Measurements from ENCODE around the gene DPYSL5.

DPYSL5 gene

GRCh38 chr2:26847655-26848335 lies at the start of gene DPYSL5:
Gene DPYSL5 (plus strand): TSS chr2:26848132. CDS start chr2:26898500, 50,368 bp downstream.
- no peaks in the 10 kb centered on the region for H3K36me3 ChIP-seq (ENCODE audit: control insufficient read depth in 5 of 5, insufficient read depth in 5 of 5, low read length in 5 of 5)
- peak within 1 kb of the TSS in 3 of 5 donors; percentile 28 to 44 (median 31) for H3K4me3 ChIP-seq (ENCODE audit: low read depth in 1 of 5, low read length in 5 of 5)
- H3K27me3 ChIP-seq (ENCODE audit: control insufficient read depth in 5 of 5, insufficient read depth in 4 of 5, low read length in 5 of 5), result peaks cover 36 to 71% (median 63%) of the 10 kb centered on the region in 5 donors
- no peak within 1 kb of the TSS for H3K9ac ChIP-seq (ENCODE audit: low read length in 5 of 5)
- peaks cover 2 to 36% (median 29%) of the 10 kb centered on the region in 5 donors for H3K4me1 ChIP-seq (ENCODE audit: control insufficient read depth in 5 of 5, insufficient read depth in 5 of 5, low read length in 5 of 5)
- H3K27ac ChIP-seq (ENCODE audit: low read depth, low read length), result no peak within 1 kb of the TSS
- no peaks in the 10 kb centered on the region for H3K9me3 ChIP-seq (ENCODE audit: control insufficient read depth in 5 of 5, low read length in 5 of 5)

GRCh38 chr2:26801328-26801727 lies 46.6 kb upstream of the DPYSL5 start:
- Histone ChIP-seq H3K27me3 (ENCODE audit: control insufficient read depth in 5 of 5, insufficient read depth in 4 of 5, low read length in 5 of 5) (peaks cover 0 to 3% (median 0%) of the 10 kb centered on the region in 5 donors), H3K9me3 (ENCODE audit: control insufficient read depth in 5 of 5, low read length in 5 of 5) (no peaks in the 10 kb centered on the region), H3K4me1 (ENCODE audit: control insufficient read depth in 5 of 5, insufficient read depth in 5 of 5, low read length in 5 of 5) (peaks cover 0 to 4% (median 0%) of the 10 kb centered on the region in 5 donors), H3K4me3 (ENCODE audit: low read depth in 1 of 5, low read length in 5 of 5) (no peak overlapping the region), H3K36me3 (ENCODE audit: control insufficient read depth in 5 of 5, insufficient read depth in 5 of 5, low read length in 5 of 5) (no peaks in the 10 kb centered on the region), H3K9ac (ENCODE audit: low read length in 5 of 5) (no peak overlapping the region), H3K27ac (ENCODE audit: low read depth, low read length) (no peak overlapping the region)

GRCh38 chr2:26801796-26802195 lies 46.1 kb upstream of the DPYSL5 start:
- Histone ChIP-seq H3K9me3 (ENCODE audit: control insufficient read depth in 5 of 5, low read length in 5 of 5) (no peaks in the 10 kb centered on the region), H3K27ac (ENCODE audit: low read depth, low read length) (no peak overlapping the region), H3K27me3 (ENCODE audit: control insufficient read depth in 5 of 5, insufficient read depth in 4 of 5, low read length in 5 of 5) (peaks cover 0 to 3% (median 0%) of the 10 kb centered on the region in 5 donors), H3K4me1 (ENCODE audit: control insufficient read depth in 5 of 5, insufficient read depth in 5 of 5, low read length in 5 of 5) (peaks cover 0 to 5% (median 0%) of the 10 kb centered on the region in 5 donors), H3K36me3 (ENCODE audit: control insufficient read depth in 5 of 5, insufficient read depth in 5 of 5, low read length in 5 of 5) (no peaks in the 10 kb centered on the region), H3K9ac (ENCODE audit: low read length in 5 of 5) (no peak overlapping the region), H3K4me3 (ENCODE audit: low read depth in 1 of 5, low read length in 5 of 5) (no peak overlapping the region)

GRCh38 chr2:26805241-26805676 lies 42.7 kb upstream of the DPYSL5 start:
- H3K9ac ChIP-seq (ENCODE audit: low read length in 5 of 5), result no peak overlapping the region
- H3K9me3 ChIP-seq (ENCODE audit: control insufficient read depth in 5 of 5, low read length in 5 of 5), result no peaks in the 10 kb centered on the region
- no peaks in the 10 kb centered on the region for H3K36me3 ChIP-seq (ENCODE audit: control insufficient read depth in 5 of 5, insufficient read depth in 5 of 5, low read length in 5 of 5)
- H3K27ac ChIP-seq (ENCODE audit: low read depth, low read length), result no peak overlapping the region
- peaks cover 0 to 5% (median 0%) of the 10 kb centered on the region in 5 donors for H3K4me1 ChIP-seq (ENCODE audit: control insufficient read depth in 5 of 5, insufficient read depth in 5 of 5, low read length in 5 of 5)
- H3K27me3 ChIP-seq (ENCODE audit: control insufficient read depth in 5 of 5, insufficient read depth in 4 of 5, low read length in 5 of 5), result peaks cover 0 to 5% (median 2%) of the 10 kb centered on the region in 5 donors
- H3K4me3 ChIP-seq (ENCODE audit: low read depth in 1 of 5, low read length in 5 of 5), result no peak overlapping the region

GRCh38 chr2:26807788-26808460 lies 40.0 kb upstream of the DPYSL5 start:
- peaks cover 0 to 12% (median 0%) of the 10 kb centered on the region in 5 donors for H3K4me1 ChIP-seq (ENCODE audit: control insufficient read depth in 5 of 5, insufficient read depth in 5 of 5, low read length in 5 of 5)
- no peak overlapping the region for H3K27ac ChIP-seq (ENCODE audit: low read depth, low read length)
- H3K4me3 ChIP-seq (ENCODE audit: low read depth in 1 of 5, low read length in 5 of 5), result no peak overlapping the region
- H3K9me3 ChIP-seq (ENCODE audit: control insufficient read depth in 5 of 5, low read length in 5 of 5), result no peaks in the 10 kb centered on the region
- no peaks in the 10 kb centered on the region for H3K36me3 ChIP-seq (ENCODE audit: control insufficient read depth in 5 of 5, insufficient read depth in 5 of 5, low read length in 5 of 5)
- peaks cover 8 to 16% (median 11%) of the 10 kb centered on the region in 5 donors for H3K27me3 ChIP-seq (ENCODE audit: control insufficient read depth in 5 of 5, insufficient read depth in 4 of 5, low read length in 5 of 5)
- no peak overlapping the region for H3K9ac ChIP-seq (ENCODE audit: low read length in 5 of 5)

GRCh38 chr2:26809211-26809610 lies 38.7 kb upstream of the DPYSL5 start:
- Histone ChIP-seq H3K9ac (ENCODE audit: low read length in 5 of 5) (no peak overlapping the region), H3K36me3 (ENCODE audit: control insufficient read depth in 5 of 5, insufficient read depth in 5 of 5, low read length in 5 of 5) (no peaks in the 10 kb centered on the region), H3K4me1 (ENCODE audit: control insufficient read depth in 5 of 5, insufficient read depth in 5 of 5, low read length in 5 of 5) (peaks cover 0 to 12% (median 0%) of the 10 kb centered on the region in 5 donors), H3K4me3 (ENCODE audit: low read depth in 1 of 5, low read length in 5 of 5) (no peak overlapping the region), H3K9me3 (ENCODE audit: control insufficient read depth in 5 of 5, low read length in 5 of 5) (no peaks in the 10 kb centered on the region), H3K27me3 (ENCODE audit: control insufficient read depth in 5 of 5, insufficient read depth in 4 of 5, low read length in 5 of 5) (peaks cover 11 to 16% (median 12%) of the 10 kb centered on the region in 5 donors), H3K27ac (ENCODE audit: low read depth, low read length) (no peak overlapping the region)

- Histone ChIP-seq H3K4me1 (ENCODE audit: control insufficient read depth in 5 of 5, insufficient read depth in 5 of 5, low read length in 5 of 5) (peaks cover 0 to 12% (median 0%) of the 10 kb centered on the region in 5 donors), H3K27me3 (ENCODE audit: control insufficient read depth in 5 of 5, insufficient read depth in 4 of 5, low read length in 5 of 5) (peaks cover 11 to 16% (median 12%) of the 10 kb centered on the region in 5 donors), H3K4me3 (ENCODE audit: low read depth in 1 of 5, low read length in 5 of 5) (no peak overlapping the region), H3K27ac (ENCODE audit: low read depth, low read length) (no peak overlapping the region), H3K36me3 (ENCODE audit: control insufficient read depth in 5 of 5, insufficient read depth in 5 of 5, low read length in 5 of 5) (no peaks in the 10 kb centered on the region), H3K9ac (ENCODE audit: low read length in 5 of 5) (no peak overlapping the region), H3K9me3 (ENCODE audit: control insufficient read depth in 5 of 5, low read length in 5 of 5) (no peaks in the 10 kb centered on the region)
Measured at GRCh38 chr2:26809876-26810577, 37.9 kb upstream of the DPYSL5 start.

GRCh38 chr2:26811261-26811660 lies 36.7 kb upstream of the DPYSL5 start:
- peaks cover 0 to 12% (median 0%) of the 10 kb centered on the region in 5 donors for H3K4me1 ChIP-seq (ENCODE audit: control insufficient read depth in 5 of 5, insufficient read depth in 5 of 5, low read length in 5 of 5)
- no peak overlapping the region for H3K9ac ChIP-seq (ENCODE audit: low read length in 5 of 5)
- H3K27me3 ChIP-seq (ENCODE audit: control insufficient read depth in 5 of 5, insufficient read depth in 4 of 5, low read length in 5 of 5), result peaks cover 11 to 13% (median 12%) of the 10 kb centered on the region in 5 donors
- no peaks in the 10 kb centered on the region for H3K9me3 ChIP-seq (ENCODE audit: control insufficient read depth in 5 of 5, low read length in 5 of 5)
- no peak overlapping the region for H3K27ac ChIP-seq (ENCODE audit: low read depth, low read length)
- no peaks in the 10 kb centered on the region for H3K36me3 ChIP-seq (ENCODE audit: control insufficient read depth in 5 of 5, insufficient read depth in 5 of 5, low read length in 5 of 5)
- H3K4me3 ChIP-seq (ENCODE audit: low read depth in 1 of 5, low read length in 5 of 5), result no peak overlapping the region

GRCh38 chr2:26811791-26812694 lies 35.9 kb upstream of the DPYSL5 start:
- Histone ChIP-seq H3K27me3 (ENCODE audit: control insufficient read depth in 5 of 5, insufficient read depth in 4 of 5, low read length in 5 of 5) (peaks cover 11 to 17% (median 15%) of the 10 kb centered on the region in 5 donors), H3K36me3 (ENCODE audit: control insufficient read depth in 5 of 5, insufficient read depth in 5 of 5, low read length in 5 of 5) (no peaks in the 10 kb centered on the region), H3K9ac (ENCODE audit: low read length in 5 of 5) (no peak overlapping the region), H3K9me3 (ENCODE audit: control insufficient read depth in 5 of 5, low read length in 5 of 5) (no peaks in the 10 kb centered on the region), H3K27ac (ENCODE audit: low read depth, low read length) (no peak overlapping the region), H3K4me1 (ENCODE audit: control insufficient read depth in 5 of 5, insufficient read depth in 5 of 5, low read length in 5 of 5) (peaks cover 0 to 12% (median 0%) of the 10 kb centered on the region in 5 donors), H3K4me3 (ENCODE audit: low read depth in 1 of 5, low read length in 5 of 5) (no peak overlapping the region)

Data from subcutaneous abdominal adipose tissue (tissue), 5 donors.